ENCODE data around the gene ALOXE3. TPM values are rescaled to one million over a fixed set of nuclear protein-coding genes. Genes with fewer than 3 reads are reported as not detected.
"Not testable (repeated sequence)": the region's sequence is repeated elsewhere in the genome, so short reads cannot be mapped to it uniquely, and the experiment has no call there.

The ALOXE3 gene
- total RNA-seq, 1 donor from 2014 or later: not detected

DNA sequence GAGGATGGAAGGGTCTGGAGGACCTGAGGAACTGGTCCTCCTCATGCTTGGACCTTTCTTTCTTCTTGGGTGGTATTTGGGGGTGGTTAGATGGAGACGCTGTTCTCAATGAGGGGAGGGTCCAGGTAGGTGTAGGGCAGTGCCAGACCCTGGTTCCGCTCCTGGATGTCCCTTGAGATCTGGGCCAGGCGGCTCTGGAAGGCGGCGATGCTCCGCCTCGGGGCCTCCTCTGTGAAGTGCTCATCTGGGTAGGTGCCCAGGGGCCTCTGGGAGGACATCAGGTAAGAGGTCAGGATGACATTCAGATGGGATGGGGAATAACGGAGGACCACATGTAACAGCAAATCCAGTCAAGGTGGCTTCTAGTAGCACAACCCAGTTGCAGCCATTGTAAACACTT lies 21.8 kb downstream of the ALOXE3 start:
- no peak for DNase-seq (ENCODE audit: low spot score)

DNA sequence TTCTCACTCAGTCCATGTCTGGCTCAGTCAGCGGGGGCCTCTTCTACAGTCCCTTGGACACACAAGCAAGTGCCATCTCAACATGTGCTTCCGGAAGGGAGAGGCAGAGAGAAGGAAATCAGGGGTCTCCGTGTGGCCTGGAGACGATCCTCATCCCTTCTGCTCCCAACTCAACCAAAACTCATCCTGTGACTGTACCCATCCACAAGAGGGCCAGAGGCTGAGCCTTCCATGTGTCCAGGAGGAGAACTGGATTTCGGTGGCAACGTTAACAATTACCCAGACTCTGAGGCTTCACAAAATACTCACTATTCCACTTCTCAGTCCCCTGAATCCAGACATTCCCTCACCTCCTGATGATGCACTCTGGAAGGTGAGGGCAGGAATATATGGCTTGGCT lies 23.0 kb downstream of the ALOXE3 start:
- DNase-seq (ENCODE audit: low spot score): no peak

DNA sequence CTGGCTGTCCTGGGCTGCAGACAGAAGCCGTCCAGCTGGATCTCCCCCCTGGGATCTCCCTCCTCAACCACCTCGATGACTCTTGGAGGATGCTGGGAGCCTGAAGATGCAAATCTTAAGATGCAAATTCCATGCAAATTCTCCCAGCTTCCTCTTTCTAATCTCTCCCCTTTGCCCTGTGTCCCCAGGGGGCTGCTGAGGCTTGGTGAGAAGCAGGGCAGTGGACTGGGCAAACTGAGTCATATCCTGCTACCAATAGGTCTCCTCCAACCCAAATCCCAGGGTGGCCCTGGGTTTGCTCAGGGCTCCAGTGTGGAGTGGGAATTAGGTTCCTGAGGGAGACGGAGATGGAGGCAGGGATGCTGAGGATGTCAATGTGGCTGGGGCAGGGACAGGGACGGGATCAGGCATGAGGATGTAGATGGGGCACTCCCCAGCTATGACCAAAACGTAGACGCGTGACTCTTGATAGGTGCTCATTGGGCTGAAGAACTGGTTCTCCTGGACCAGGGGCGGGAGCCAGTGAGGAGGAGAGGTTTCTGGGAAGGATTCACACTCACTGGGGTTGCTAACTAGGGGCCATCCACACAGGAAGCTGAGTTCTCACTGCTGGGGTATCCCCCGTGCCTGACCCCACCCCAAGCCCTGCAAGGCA lies 27.2 kb downstream of the ALOXE3 start:
- DNase-seq (ENCODE audit: low spot score): no peak

DNA sequence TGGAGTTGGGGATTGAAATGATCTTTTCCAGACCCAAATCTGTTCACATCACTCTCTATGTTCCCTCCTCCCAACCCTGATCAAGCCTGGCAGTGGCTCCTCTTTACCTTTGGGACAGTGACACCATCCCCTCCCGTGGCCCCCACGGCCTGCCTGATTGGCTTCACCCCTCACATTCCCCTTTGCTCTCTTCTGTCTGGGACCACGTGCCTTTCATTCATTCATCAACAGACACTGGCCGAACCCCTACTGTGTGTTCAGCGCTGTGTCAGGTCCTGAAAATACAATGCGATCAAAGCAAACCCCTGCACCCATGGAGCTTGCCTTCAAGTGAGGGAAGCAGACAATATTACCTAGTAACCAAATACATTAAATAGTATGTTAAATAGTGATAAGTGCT lies 28.6 kb downstream of the ALOXE3 start:
- no peak for DNase-seq (ENCODE audit: low spot score)

DNA sequence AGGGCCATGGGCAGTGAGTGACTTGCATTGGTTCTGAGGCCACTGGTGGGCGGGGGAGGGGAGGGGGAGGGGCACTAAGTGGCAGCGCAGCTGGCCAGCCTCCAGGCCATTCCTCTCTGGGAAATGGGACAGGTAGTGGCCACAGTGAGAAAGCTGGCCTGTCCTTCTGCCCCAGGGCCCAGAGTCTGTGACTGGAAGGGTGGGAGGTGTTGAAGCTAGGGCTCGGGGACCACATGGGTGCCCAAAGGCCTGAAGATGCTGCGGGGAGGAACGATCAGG lies 30.4 kb downstream of the ALOXE3 start:
- no peak for DNase-seq (ENCODE audit: low spot score)

DNA sequence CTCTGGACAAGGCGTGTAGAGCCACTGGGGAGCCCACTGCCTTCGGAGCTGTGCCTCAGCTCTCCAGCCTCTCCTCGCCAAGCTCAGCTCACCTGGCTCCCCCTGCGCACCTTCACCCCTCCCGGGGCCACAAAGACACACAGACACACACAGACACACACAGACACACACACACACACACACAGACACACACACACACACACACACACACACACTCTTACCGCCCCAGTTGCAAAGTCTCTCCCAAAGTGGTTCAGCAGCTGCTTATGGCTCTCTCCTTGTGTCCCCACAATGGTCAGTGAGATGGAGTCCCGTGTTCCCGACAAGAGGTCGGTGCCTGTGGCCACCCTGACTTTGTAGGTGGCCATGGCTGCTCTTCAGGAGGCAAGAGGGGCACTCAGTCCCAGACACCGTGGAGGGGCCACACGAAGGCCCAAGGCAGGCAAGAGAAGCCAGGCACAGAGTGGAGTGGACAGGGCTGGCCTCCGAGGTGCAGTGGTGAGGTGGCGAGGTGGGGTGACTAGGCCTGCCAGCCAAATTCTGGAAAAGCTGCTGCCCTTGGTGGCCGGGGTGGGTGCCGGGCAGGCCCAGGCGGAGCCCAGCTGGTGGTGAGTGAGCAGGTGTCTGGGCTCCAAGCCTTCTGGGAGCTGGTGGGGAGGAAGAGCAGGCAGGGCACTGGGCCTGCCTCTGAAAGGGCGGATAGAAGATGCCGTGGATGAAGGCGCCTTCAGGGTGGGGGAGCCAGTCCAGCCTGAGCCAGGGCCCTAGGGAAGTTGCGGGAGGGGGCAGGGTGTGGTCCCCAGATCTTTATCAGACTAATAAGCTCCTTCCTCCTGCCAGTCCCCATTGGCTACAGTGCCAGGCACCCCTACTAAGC lies 31.0 kb downstream of the ALOXE3 start, which contains the start of gene ALOX12B:
Gene ALOX12B (minus strand): TSS at position 642 of the 877 bp plus-strand sequence. CDS start 274 bp downstream, at position 368.
- no peak for DNase-seq (ENCODE audit: low spot score)

DNA sequence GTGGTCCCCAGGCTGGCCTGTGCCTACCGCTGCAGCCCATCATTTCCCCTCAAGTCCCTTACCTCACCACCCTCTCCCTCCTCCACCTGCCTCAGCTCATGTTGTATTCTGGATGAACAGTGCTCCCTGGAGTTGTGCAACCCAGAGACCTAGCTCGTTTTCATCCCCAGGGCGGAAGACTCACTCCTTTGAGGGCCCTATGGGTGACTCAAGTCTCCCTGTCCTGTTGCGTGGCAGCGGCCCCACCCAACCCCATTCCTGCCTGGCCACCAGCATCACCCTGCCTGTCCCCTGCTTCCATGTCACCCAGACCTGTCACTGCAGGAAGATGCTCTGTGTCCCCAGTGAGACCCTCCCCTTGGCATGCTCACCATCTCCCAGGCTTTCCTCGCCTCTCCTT lies 34.1 kb downstream of the ALOXE3 start:
- DNase-seq (ENCODE audit: low spot score): no peak

DNA sequence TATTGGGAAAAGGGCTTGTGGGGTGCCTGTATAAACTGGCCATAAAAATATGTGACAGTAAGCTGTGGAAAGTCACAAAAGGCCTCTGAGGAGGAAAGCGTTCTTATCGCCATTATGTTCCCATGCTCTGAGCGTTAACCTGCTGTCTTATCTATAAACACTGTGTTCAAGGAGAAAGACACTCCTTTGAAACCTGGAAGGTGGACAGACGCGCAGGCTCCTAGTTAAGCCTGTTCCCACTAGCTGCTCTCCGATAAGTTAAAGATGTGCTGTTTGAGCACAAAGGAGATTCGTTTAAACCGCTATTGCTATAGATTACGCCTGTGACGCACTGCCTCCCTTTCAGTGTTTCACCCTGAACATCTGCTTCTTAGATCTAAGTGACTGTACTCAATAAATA lies 36.0 kb downstream of the ALOXE3 start:
- DNase-seq (ENCODE audit: low spot score): no peak

DNA sequence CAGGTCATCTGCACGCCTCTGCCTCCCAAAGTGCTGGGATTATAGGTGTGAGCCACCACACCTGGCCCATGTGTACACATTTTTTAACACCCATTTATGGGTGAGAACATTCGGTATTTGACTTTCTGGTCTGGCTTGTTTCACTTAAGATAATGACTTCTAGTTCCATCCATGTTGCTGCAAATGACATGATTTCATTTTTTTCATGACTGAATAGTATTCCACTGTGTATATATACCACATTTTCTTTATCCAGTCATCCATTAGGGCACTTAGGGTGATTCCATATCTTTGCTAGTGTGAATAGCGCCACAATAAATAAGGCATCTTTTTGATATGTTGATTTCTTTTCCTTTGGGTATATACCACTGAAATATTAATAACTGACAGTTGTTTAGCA lies 36.4 kb downstream of the ALOXE3 start:
- no peak for DNase-seq (ENCODE audit: low spot score)

DNA sequence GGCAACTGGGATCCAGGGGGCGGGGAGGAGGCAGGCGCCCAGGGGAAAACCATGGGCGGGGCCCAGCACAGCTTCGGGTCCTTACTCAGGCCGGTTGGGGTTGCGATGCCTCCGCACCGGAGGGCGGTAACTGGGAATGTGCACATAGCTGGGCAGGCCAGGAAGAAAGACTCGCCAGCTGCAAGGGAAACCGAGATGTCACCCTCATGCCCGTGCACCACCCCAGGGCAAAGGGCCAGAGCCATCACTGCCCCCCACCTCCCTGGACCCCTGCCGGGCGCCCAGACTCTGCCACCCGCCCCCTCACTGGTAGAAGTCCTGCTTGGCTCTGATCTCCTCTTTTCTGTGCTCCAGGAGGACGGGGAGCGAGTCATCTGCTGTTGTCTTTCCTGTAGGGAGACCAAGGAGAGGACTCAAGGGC lies 37.5 kb downstream of the ALOXE3 start:
- no peak for DNase-seq (ENCODE audit: low spot score)

DNA sequence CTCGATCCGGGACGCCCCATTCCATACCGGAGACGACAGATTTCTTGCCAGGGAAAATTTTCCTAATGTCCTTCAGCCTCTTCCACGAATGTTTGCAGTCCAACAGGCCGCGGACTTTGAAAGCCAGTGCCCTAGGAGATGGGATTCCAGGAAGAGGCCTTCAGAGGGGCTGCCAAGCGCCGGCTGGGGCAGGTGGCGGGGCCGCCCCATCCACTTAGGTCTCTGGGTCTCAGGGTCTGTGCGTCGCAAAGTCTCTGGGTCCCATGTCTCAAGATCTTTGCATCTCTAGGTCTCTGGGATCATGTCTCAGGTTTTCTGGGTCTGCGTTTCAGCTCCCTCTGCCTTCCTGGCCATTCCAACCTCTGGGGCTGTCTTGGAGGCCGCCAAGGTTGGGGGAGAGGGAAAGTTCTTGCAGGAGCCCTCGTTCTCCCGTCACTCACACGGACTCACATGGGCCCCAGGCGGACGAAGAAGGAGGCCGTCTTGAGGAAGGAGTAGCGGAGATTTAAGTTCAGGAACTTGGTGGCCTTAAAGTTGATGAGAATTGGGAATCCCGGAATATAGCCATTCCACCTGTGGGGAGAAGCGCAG lies 38.0 kb downstream of the ALOXE3 start:
- DNase-seq (ENCODE audit: low spot score): no peak

DNA sequence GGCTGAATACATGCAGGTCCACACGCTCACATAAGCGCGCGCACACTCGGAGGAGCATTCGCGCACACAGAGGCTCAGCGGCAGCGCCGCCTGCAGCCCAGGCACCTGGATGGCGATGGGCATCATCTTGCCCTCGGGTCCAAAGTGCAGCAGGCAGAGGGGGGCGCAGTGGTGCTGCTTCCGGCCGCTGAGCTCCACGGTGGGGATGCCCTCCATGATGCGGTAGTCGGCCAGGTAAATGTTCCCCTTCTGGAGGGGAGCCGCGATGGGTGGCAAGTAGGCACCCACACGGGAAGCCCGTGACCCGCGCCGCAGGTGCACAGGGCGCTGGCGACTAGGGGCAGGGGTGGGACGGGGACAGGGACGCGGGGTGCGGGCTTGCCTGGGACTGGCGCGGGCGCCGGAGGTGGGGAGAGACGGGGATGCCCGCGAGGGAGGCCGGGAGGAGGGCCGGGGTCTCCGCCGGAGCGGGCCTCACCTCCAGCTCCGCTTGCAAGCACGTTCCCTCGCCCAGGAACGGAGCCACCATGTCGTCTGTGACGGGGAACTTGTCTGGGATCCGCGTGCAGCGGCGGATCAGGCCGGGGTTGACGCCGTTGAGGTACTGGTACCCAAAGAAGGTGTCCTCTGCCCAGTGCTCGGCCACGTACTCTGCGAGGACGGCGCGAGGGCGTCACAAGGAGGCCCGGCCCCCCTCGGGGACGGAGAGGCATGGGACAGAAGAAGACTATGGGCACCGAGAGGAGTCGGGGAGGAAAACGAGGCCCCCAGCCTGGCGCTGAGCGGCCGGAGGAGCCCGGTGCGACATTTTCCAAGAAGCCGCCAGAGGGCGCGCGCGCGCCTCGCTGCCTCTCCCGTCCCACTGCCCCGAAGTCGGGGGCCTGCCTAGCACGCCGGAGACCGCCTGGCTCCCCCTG lies 38.8 kb downstream of the ALOXE3 start:
- DNase-seq (ENCODE audit: low spot score): peak; percentile 61

DNA sequence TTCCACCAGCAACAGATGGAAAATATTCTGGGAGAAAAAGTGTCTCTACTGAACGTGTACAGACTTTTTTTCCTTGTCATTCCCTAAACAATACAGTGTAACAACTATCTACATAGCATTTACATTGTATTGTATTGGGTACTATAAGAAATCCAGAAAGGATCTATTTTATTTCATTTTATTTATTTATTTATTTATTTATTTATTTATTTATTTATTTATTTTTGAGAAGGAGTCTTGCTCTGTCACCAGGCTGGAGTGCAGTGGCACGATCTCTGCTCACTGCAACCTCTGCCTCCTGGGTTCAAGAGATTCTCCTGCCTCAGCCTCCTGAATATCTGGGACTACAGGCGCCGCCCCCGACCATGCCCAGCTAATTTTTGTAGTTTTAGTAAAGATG lies 40.4 kb downstream of the ALOXE3 start:
- not testable (repeated sequence) for DNase-seq (ENCODE audit: low spot score)

DNA sequence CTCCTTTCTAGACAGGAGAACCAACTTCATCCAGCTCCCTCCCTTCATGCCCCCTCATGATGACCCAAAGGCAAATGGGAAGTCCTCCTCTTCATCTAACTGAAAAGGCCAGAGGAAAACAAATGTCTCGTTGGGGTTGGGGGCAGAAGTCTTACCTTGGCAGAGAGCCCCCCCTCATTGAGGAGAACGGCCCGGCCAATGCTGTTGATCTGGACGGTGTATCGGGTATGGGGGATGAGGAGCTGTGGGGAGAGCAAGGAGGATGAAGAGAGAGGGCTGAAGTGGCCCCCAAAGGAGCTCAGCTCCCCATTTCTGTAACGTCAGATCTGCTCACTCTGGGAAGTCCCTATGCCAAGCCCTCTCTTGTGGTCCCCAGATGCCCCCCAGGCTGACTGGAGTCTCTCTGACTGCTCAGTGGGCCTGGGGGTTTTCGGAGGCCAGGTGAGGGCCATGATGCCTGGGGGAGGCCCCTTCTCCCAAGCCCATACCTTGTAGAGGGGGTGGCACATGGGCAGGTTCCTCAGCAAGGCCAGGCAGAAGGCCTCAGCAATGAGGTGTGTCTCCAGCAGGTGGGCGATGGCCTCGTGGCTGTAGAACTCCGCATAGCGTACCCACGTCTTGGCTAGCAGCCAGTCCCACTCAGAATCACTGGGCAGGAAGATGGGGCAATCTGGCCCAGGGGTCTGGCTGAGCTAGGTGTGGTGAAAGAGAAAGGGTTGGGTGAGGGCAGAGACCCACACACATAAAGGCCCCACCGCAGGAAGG lies 41.6 kb downstream of the ALOXE3 start:
- DNase-seq (ENCODE audit: low spot score): no peak

DNA sequence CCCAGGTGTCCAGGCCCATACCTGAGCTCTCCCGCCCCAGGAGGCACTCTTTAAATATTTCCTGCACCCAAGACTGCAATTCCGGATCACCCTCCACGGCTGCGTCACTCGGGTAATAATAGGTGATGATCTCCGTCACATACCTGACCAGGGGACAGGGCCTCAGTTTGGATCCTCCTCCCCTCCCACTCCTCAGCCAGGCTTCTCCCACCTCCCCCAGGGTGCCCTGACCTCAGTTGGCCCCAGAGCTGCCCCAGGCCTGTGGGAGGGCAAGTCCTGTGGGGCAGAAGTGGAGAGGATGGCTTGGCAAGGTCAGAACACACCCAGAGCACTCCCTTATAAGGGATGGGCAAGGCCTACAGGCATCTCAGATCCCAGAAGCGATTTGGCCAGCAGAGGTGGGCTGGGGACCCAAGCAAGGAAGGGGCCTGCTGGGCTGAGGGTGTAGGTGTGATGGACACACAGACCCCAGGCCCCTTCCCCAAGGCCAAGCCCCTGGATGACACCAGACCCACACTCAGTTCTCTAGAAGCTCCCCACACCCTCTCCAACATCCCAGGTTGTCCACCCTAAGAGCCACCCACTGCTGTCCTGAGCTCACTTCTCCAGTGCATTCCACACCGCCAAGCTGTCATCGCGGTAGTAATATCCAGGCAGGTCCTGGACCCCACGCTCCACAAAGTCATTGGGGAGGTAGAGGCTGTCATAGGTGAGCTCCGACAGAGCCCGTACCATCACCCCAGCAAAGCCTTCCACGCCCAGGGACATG lies 42.6 kb downstream of the ALOXE3 start:
- no peak for DNase-seq (ENCODE audit: low spot score)

DNA sequence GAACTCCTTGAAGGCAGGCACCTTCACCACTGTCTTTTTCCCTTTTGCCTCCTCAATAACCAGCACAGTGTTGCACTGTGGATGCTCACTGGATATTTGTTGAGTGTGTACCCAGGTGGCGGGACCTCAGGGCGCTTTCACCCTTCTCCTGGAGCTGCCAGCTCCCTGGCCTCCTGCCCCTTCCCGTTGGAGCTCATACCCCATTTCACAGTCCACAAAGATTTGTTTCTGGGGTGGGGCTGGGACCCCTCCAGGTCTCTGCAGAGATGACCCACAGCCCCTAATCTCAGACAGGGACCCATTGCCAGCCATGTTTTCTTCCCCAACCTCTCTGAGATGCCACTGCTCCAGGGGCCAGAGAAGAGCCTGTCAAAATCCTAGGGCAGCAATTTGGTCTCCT lies 43.2 kb downstream of the ALOXE3 start:
- no peak for DNase-seq (ENCODE audit: low spot score)

DNA sequence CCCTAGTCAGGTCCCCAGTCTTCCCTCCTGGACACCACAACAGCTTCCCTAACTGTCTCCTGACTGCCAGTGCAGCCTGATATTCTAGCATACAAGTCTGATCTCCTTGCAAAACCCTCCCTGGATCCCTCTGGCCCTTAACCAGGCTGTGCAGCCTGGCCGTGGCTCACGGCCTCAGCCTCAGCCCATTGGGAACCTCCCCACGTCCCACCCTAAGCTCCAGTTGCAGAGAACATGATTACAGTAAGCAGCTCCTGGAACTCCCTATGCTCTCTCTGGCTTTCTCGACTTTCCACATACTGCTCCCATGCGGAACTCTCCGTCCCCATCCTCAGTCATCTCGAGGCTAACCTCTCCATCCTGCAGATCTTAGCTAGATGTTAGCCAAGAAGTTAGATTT lies 43.8 kb downstream of the ALOXE3 start:
- peak; percentile 55 for DNase-seq (ENCODE audit: low spot score)

DNA sequence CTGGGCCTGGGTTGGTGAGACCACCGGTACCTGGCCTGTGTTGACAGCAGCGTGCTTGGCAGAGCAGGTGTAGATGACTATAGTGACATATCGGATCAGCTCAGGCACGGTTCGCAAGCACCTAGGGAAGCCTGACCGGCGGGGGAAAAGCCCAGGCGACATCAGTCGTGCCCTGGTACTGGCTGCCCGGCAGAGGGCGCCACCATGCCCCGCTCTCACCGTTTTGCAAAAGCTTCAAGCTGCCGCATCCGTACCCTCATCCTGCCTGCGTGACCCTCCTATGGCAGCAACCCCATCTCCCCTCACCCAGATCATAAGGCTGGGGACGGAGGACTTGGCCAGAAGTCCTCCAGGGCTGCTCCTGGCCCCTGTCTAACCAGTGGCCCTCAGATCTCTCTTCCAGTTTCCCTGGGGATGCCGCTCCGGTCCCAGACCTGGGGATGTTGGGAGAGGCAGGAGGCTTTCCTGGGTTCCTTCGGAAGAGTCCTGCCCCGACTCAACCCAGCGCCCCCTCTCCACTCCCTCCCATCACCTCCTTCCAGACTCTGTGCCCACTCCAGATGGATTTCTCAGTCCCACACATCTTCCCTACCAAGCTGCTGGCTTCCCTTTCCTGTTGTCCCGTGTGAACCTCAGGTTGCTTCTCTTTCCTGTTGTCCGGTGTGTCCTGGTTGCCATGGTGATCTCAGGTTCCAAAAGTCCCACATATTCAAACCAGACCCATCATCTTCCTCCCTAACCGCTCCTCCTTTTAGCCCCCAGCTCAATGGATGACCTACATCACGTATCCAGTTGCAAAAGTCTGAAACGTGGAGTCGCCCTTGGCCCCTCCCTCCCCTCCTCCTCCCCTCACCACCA lies 44.5 kb downstream of the ALOXE3 start:
- DNase-seq (ENCODE audit: low spot score): no peak

DNA sequence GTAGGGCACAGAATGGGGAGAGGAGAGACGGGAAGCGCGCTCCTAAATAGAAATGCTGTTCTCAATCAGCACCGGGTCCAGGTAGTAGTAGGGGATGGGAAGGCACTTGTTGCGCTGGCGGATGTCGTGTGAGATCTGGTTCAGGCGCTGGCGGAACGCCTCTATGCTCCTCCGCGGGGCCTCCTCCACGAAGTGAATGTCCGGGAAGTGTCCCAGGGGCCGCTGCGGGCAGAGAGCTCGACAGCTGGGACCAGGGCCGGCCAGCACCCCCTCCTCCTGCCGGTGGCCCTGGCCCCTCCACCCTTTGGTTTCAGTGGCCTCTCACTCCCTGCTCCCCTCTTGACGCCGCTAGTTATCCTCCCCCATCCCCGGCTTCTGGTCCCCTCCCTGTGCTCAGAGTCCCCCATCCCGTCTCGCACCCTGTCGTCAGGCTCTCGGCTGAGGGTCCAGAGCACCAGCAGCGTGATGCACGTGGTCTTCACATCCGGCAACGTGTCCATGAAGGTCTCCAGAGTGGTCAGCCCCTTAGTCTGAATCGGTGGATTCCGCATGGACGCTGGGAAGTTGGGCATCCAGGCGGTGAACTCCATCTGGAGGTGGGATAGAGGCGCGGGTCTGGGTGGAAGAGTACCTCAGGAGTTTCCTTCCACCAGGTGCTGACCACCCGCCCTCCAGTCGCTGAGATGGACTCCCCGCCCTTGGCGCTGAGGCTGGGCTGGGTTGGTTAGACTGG lies 45.4 kb downstream of the ALOXE3 start:
- no peak for DNase-seq (ENCODE audit: low spot score)
